Measurements from ENCODE around the gene EML3.

- no peak for TF ChIP-seq CTCF (IDR thresholded peaks at IDR 0.05)
- no peak for TF ChIP-seq JUN (CRISPR knock-in tag; IDR thresholded peaks at IDR 0.05)
- TF ChIP-seq, protein P1, sequence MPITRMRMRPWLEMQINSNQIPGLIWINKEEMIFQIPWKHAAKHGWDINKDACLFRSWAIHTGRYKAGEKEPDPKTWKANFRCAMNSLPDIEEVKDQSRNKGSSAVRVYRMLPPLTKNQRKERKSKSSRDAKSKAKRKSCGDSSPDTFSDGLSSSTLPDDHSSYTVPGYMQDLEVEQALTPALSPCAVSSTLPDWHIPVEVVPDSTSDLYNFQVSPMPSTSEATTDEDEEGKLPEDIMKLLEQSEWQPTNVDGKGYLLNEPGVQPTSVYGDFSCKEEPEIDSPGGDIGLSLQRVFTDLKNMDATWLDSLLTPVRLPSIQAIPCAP (CRISPR knock-in tag; IDR thresholded peaks at IDR 0.05) = no peak
- no peak for TF ChIP-seq E2F1 (CRISPR knock-in tag; IDR thresholded peaks at IDR 0.05)
- TF ChIP-seq, protein P2, sequence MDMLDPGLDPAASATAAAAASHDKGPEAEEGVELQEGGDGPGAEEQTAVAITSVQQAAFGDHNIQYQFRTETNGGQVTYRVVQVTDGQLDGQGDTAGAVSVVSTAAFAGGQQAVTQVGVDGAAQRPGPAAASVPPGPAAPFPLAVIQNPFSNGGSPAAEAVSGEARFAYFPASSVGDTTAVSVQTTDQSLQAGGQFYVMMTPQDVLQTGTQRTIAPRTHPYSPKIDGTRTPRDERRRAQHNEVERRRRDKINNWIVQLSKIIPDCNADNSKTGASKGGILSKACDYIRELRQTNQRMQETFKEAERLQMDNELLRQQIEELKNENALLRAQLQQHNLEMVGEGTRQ (CRISPR knock-in tag; IDR thresholded peaks at IDR 0.05) = no peak
- TF ChIP-seq, protein P3, sequence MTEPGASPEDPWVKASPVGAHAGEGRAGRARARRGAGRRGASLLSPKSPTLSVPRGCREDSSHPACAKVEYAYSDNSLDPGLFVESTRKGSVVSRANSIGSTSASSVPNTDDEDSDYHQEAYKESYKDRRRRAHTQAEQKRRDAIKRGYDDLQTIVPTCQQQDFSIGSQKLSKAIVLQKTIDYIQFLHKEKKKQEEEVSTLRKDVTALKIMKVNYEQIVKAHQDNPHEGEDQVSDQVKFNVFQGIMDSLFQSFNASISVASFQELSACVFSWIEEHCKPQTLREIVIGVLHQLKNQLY (CRISPR knock-in tag; IDR thresholded peaks at IDR 0.05) = no peak
- no peak for TF ChIP-seq EMX1 (CRISPR knock-in tag; IDR thresholded peaks at IDR 0.05)
- no peak for TF ChIP-seq FOXK1 (CRISPR knock-in tag; IDR thresholded peaks at IDR 0.05)
- no peak for TF ChIP-seq ZNF423 (CRISPR knock-in tag; IDR thresholded peaks at IDR 0.05)
These were observed 60.0 kb downstream of the EML3 start for GRCh38 chr11:62552485-62553079.

All from WTC11 (cell line).